Activated naive CD4-positive, alpha-beta T cell treated with Interleukin-2 at 50 U/mL for 16 hours (primary cell): ENCODE data around the gene NSDHL.

ENCODE experiments used
- DNase-seq: peaks from one replicate; pipeline ENCODE4 v3.0.0-alpha.2; 2020

Gene NSDHL

DNA sequence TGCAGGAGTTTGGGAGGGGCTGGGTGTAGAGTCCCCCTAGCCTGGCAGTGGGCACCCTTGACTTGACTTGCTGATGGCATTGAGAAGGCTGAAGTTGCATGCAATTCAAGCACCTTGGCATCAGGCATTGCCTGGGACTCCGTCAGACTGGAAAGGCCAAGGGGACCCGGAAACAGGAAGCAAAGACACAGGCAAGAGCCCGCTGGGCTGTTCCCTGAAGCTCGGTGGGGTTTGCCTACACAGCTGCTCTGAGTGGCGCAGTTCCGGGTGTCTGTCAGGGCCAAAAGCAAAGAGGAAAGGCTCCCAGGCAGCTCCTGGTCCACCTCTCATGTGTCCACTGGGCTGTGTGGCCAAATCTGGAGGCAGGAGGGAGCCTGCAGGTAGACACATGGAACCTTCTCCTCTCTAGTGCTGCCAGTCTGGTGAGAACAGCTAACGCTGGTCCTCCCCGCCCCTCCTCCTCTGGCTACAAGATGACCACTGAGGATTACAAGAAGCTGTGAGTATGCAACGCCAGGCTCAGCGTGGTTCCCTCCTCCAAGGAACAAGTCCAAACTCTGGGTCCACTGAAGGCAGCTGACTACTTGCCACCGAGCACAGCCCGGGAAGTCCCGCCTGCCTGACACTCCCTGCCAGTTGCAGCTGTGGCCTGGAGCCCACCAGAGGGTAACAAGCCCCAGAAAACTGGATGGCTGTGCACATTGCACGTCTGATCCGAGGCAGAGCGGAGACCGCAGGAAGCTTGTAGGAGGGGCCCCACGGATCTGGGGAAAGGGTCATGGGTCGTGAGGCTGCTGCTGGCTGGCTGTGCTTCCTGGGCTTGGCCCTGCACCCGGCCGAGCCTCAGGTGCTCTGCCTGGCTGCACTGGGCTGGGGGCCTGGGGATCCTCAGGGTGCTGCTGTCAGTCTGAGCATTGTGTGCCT lies 87.1 kb downstream of the NSDHL start:
- DNase-seq = no peak

DNA sequence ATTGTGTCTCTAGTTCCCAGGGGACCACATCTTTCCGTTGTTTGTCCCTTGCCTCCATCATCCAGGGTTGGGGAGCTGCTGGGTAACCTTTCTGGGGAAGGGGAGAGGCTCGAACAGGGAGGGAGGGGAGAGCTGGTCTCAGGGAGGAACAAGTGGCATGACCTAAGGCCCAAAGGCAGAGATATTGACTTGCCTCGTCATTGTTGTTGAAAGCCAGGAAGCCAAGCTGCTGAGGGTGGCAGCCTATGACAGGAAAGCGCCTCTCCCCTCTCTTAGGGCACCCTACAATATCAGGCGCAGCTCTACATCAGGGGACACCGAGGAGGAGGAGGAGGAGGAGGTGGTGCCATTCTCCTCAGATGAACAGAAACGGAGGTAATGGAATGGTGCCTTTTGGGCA lies 87.8 kb downstream of the NSDHL start:
- DNase-seq = no peak
